Measurements from ENCODE around the gene CDC42.
"Not testable (repeated sequence)": the region's sequence is repeated elsewhere in the genome, so short reads cannot be mapped to it uniquely, and the experiment has no call there.

GRCh38 chr1:22034834-22035233 lies 17.7 kb upstream of the CDC42 start:
- not testable (repeated sequence) for TF ChIP-seq REST (IDR thresholded peaks at IDR 0.05; ENCODE audit: low read depth); POLR2A (IDR thresholded peaks at IDR 0.05; ENCODE audit: borderline replicate concordance, extremely low read depth, insufficient read depth, insufficient read length); ZBTB33 (IDR thresholded peaks at IDR 0.05; ENCODE audit: extremely low read depth, insufficient replicate concordance, low read length)
